GM21390 (cell line): ENCODE data around the gene CRYBG3.
"Not testable (repeated sequence)": the region's sequence is repeated elsewhere in the genome, so short reads cannot be mapped to it uniquely, and the experiment has no call there.

ENCODE experiments used
- ATAC-seq: cut with Tn5 transposase; IDR thresholded peaks from one replicate; pipeline ENCODE4 v1.9.1; 2021; ENCODE audit not compliant: unreplicated experiment

Gene CRYBG3

GRCh38 chr3:97896129-97896528, 74.3 kb downstream of the CRYBG3 start:
- ATAC-seq, result no peak

- ATAC-seq, result no peak
Measured at GRCh38 chr3:97896547-97896946, 74.7 kb downstream of the CRYBG3 start.

GRCh38 chr3:97899331-97899730, 77.5 kb downstream of the CRYBG3 start:
- ATAC-seq, result no peak

- no peak for ATAC-seq
Measured at GRCh38 chr3:97901313-97902248, 79.8 kb downstream of the CRYBG3 start.

GRCh38 chr3:97909830-97910229, 88.0 kb downstream of the CRYBG3 start:
- not testable (repeated sequence) for ATAC-seq

GRCh38 chr3:97910236-97910831, 88.5 kb downstream of the CRYBG3 start:
- not testable (repeated sequence) for ATAC-seq

GRCh38 chr3:97910931-97911351, 89.1 kb downstream of the CRYBG3 start:
- ATAC-seq, result no peak

GRCh38 chr3:97911459-97911858, 89.6 kb downstream of the CRYBG3 start:
- no peak for ATAC-seq

- no peak for ATAC-seq
Measured at GRCh38 chr3:97914388-97914787, 92.6 kb downstream of the CRYBG3 start.

GRCh38 chr3:97916576-97916975, 94.8 kb downstream of the CRYBG3 start:
- ATAC-seq, result no peak

- ATAC-seq, result no peak
Measured at GRCh38 chr3:97917813-97918536, 96.2 kb downstream of the CRYBG3 start.

- ATAC-seq, result no peak
Measured at GRCh38 chr3:97927704-97928103, 105.9 kb downstream of the CRYBG3 start.

GRCh38 chr3:97928986-97929385, 107.2 kb downstream of the CRYBG3 start:
- ATAC-seq, result no peak

- ATAC-seq, result no peak
Measured at GRCh38 chr3:97930018-97930417, 108.2 kb downstream of the CRYBG3 start.

- no peak for ATAC-seq
Measured at GRCh38 chr3:97931218-97931617, 109.4 kb downstream of the CRYBG3 start.

GRCh38 chr3:97932387-97932801, 110.6 kb downstream of the CRYBG3 start:
- ATAC-seq, result no peak

GRCh38 chr3:97934980-97935695, 113.3 kb downstream of the CRYBG3 start:
- ATAC-seq, result no peak

GRCh38 chr3:97935842-97936241, 114.0 kb downstream of the CRYBG3 start:
- ATAC-seq, result no peak

GRCh38 chr3:97937205-97937604, 115.4 kb downstream of the CRYBG3 start:
- ATAC-seq, result no peak

- no peak for ATAC-seq
Measured at GRCh38 chr3:97938444-97938843, 116.6 kb downstream of the CRYBG3 start.

- ATAC-seq, result no peak
Measured at GRCh38 chr3:97939401-97939800, 117.6 kb downstream of the CRYBG3 start.
